DMS 273 (cell line): ENCODE data around the gene PPP1R2.
"Not testable (repeated sequence)": the region's sequence is repeated elsewhere in the genome, so short reads cannot be mapped to it uniquely, and the experiment has no call there.

Experiments used
- DNase-seq: peaks from one replicate; lab custom pipeline; 2025; ENCODE audit not compliant: unreplicated experiment; lab: John Stamatoyannopoulos, UW

The PPP1R2 gene

DNA sequence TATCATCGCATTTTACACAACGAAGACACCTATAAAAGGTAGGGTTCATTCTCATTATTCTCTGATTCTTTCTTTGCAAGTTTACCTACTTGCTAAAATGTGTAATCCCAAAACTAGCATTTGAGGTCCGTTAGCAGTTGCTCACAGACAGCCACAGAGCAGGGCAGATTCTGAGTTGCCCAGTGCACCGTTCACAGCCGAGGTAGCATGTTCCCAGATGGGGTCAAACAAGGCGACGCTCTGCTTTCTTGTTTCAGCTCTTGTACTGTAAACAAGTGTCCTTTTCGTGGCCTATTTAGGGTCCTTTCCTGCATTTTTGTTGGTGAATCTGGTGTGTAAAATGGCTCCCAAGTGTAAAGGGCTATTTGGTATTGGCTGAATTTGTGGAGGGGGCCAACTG lies 3.1 kb downstream of the PPP1R2 start:
- no peak for DNase-seq

DNA sequence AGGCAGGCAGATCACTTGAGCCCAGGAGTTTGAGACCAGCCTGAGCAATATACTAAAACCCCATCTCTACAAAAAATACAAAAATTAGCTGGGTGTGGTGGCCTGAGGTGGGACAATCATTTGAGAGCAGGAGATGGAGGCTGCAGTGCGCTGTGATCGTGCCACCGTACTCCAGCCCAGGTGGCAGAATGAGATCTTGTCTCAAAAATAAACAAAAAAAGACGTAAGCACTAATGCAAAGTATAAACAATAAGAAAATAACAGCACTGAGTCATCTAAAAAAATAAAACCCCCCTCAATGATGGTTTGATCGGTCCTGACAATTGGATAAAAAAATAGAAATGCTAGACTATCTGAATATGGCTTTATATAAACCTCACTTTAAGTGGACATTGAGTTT lies 3.6 kb downstream of the PPP1R2 start:
- no peak for DNase-seq

DNA sequence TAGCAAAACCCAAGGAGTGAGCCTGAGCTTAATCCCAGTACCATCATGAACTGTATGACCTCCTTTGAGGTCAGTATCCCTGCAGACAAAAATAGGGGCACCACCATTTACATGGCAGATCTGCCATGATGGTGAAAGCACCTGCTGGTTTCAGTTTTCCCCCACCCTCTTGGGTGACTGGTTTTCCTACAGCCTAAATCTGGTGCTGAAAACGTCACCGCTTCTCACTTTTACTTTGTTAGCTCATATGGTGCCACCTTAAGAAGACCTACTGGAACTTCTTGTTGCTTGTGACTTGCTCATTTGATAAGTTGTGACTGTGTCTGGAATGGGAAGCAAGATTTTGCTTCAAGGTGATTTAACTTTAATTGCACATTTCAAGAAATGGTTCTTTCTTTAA lies 5.1 kb downstream of the PPP1R2 start:
- no peak for DNase-seq

DNA sequence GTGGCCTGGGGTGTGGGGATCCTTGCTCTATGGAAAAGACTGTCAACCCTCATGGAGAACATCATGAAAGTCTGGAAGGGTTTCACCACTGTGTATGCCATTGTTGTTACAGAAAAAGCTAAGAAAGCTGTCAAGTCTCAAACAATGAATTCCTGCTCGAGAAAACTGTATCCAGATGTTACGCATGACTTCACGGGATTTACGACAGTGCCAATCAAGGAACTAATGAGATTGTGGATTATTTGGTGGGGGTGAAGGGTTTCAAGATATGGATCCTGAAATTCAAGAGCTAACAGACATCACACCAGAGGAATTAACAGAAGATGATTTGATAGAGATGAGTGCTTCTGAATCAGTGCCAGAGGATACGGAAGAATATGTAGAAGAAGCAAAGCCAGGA lies 7.8 kb downstream of the PPP1R2 start:
- no peak for DNase-seq

DNA sequence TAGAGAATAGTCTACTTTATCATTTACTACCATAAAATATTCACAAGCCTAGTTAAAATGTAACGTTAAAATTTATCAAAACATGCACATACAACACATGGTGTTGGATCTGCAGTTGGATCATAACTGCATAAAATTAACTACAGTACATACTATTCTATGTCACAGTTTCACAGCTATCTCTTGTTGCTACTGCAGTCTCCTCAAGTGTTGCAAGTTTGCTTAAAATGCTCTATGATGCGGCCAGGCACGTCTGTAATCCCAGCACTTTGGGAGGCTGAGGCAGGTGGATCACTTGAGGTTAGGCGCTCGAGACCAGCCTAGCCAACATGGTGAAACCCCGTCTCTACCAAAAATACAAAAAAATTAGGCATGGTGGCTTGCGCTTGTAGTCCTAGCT lies 10.3 kb downstream of the PPP1R2 start:
- no peak for DNase-seq

DNA sequence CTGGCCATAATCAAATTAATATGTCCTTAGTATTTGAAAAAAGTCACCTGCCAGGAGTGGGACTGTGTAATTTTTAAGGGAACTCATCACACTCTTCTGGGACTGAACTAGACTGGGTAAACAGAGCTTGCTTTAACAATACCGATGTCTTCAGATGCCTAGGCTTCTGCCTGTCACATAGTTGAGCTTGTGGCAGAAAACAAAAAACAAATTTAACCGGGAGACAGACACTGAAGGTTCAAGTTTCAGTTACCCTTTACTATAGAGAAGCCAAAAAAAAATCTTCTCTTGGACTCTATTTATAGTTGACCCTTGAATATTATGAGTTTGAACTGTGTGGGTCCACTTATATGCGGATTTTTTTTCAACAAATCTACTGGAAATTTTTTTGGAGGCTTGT lies 10.8 kb downstream of the PPP1R2 start:
- DNase-seq: no peak

DNA sequence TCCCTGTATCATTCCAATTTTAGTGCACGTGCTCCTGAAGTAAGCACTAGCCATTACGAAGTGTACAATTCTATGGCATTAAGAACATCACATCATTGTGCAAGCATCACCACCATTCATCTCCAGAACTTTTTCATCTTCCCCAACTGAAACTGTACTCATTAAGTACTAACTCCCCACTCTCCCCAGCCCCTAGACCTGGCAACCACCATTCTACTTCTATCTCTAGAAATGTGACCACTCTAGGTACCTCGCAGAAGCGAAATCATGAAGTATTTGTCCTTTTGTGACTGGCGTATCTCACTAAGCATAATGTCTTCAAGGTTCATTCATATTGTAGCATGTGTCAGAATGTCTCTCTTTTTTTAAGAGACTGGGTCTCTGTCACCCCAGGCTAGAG lies 11.4 kb downstream of the PPP1R2 start:
- DNase-seq: no peak

DNA sequence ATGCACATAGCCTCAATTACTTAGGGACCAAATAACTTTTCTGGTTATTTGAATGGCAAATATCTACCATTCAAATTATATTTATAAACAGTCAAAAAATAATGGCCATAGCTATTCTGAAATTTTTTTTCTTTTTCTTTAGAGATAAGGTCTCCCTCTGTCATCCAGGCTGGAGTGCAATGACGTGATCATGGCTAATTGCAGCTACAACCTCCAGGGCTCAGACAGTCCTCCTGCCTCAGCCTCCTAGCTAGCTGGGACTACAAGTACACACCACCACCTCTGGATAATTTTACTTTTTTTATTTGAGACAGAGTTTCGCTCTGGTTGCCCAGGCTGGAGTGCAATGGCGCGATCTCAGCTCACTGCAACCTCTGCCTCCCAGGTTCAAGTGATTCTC lies 16.6 kb downstream of the PPP1R2 start:
- no peak for DNase-seq

DNA sequence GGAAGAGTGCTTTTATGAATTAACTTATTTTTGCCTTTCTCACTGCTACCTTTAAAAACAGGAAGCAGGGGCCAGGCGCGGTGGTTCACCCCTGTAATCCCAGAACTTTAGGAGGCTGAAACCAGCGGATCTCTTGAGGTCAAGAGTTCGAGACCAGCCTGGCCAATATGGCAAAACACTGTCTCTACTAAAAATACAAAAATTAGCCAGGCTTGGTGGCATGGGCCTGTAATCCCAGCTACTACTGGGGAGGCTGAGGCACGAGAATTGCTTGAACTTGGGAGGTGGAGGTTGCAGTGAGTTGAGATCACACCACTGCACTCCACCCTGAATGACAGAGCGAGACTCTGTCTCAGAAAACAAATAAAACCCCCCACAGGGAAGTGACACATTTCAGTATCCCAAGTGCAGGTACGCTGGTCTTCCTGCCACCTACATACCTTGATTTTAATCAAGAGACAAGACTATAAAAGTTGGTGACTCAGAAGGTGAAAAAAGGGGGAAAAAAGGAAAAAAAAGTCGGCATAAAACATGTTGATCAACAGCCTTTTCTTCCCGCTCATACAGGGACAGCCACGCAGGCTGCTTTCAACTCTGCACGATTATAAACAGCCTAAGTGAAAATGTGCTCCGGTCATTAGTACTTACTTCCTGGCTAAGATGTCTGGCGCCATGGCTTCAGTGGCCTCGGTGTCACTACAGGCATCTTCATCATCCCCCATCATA lies 18.8 kb downstream of the PPP1R2 start:
- DNase-seq: no peak

DNA sequence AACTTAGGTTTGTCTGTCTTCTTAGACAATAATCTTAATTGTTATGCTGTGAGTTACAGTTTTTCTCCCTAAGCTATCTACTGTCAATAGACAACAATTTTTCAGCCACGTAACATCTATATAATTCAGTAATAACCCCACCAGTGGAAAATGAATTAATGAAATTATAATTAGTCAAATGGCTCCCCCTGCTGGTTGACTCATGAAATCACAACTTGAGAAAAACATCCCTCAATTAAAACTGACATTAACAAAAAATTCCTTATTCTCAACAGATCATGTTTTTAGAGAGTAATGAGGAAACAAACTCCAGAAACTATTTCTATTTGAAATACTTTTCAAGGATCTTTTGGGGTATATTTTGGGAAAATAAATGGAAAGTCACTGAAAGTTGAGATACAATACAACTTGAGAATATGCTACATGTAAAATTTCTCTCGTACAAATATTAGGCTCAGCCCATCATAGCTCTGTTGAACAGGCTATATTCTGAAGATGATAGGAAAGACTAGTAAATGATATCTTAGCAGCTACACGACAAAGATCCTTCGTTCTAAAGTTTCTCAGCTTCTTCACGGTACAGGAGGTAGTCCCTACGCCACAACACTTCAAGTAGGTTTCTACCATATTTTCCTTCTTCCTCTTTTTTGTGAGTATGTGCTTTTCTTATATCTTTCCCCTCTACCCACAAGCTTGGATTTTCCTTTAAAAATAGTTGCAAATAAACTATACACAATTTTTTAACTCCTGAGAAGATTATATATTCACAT lies 20.7 kb downstream of the PPP1R2 start:
- DNase-seq: peak; percentile 75

DNA sequence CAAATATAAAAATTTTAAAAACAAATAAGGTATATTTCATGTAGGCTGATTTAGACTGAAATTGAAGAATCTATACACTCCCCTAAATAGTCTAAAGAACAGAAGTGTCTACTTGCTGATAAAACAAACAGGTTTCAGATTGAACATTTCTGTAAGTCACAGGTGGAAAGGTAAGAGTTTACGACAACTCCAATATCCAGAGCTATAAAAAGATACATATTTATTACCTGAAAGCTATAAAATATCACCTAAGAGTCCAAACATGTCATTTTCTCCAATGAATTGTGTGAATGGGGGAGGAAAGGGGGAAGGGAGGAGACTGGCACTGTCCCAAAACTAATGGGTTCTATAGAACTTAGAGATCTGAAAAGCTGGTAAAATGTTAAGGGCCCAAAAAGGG lies 26.1 kb downstream of the PPP1R2 start:
- no peak for DNase-seq

DNA sequence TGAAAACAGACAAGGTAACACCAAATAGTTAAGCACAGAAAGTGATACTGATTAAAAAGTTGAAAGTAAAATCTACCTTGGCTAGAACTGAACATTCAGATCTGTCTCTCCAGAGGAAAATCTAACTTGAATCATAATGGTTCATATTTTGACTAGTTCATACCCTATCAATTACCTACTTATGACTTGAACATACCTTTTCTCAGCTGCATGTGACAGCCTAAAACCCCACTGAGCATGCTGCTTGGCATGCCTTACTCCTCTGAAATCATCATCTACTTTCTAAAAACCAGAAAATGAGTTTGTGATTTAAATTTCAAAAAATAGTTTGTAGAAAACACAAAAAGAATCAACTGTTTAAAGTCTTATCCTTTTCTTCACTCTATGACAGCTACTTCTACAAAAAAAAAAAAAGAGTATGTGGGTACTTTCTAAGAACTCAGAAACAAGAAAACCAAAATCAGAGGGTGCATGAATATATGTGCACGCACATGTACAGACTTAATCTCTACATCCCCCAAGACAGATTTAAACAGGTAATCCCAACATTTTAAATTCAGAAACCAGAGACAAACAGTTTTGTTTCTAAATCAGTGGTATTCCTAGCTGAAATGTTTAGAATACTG lies 28.4 kb downstream of the PPP1R2 start:
- DNase-seq: not testable (repeated sequence)

DNA sequence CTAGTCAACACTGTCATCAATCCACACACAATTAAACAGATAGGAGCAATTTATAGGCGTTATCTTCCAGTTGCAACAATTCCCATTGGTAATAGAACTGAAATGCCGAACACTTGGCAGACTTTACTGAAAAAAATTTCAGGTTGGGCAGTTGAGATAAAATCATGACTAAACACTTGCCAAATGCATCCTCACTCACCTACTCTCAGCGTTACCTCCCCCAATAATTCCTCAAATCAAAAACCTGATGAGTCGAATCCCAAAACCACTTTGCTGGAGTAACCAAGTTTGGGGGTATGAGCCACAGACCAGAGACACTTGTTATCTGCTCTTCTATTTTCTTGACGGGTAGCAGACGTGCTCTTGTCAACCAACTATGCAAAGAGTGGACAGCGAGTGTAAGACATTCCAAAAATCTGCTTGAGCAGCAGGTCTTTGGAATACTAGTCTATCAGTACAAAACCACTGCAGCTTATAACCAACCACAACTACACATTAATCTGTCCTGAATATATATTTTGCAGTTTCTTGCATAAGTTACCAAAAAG lies 30.3 kb downstream of the PPP1R2 start:
- no peak for DNase-seq

DNA sequence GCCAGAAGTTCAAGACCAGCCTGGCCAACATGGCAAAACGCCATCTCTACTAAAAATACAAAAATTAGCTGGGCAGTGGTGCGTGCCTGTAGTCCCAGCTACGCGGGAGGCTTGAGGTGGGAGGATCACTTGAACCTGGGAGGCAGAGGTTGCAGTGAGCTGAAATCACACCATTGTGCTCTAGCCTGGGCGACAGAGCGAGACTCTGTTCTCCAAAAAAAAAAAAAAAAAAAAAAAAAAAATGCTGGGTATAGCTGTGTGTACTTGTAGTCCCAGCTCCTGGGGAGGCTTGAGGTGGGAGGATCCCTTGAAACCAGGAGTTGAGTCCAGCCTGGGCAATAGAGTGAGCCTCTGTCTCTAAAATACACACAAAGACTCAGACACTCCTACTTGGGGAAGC lies 32.0 kb downstream of the PPP1R2 start:
- no peak for DNase-seq

DNA sequence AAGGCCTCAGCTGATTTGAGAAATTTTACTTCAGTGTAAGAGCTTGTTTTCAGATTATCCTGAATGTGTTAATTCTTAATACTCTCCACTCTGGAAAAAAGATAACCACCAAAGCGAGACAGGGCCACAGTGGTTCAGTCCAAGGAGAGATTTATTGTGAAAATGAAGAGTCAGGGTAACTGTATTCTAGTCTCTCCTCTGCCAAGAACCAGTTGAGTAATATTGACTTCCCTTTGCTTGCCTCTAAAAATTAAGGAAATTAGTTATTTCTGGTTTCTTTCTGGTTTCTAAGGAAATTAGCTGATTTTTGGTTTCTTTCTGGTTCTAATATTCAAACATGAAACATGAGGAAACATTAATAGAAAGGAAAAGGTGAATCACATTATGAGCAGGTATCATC lies 34.9 kb downstream of the PPP1R2 start:
- no peak for DNase-seq

DNA sequence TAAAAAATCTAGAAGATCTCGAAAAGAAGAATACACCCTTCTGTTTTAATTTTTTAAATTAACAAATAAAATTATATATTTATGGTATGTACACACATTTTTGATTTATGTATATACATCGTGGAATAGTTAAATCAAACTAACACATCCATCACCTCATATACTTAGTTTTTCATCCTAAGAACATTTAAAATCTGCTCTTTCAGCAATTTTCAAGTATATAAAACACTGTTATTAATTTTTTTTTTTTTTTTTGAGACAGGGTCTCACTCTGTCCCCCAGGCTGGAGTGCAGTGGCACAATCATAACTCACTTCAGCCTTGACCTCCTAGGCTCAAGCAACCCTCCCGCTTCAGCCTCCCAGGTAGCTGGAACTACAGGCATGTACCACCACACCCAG lies 67.5 kb downstream of the PPP1R2 start:
- DNase-seq: no peak

DNA sequence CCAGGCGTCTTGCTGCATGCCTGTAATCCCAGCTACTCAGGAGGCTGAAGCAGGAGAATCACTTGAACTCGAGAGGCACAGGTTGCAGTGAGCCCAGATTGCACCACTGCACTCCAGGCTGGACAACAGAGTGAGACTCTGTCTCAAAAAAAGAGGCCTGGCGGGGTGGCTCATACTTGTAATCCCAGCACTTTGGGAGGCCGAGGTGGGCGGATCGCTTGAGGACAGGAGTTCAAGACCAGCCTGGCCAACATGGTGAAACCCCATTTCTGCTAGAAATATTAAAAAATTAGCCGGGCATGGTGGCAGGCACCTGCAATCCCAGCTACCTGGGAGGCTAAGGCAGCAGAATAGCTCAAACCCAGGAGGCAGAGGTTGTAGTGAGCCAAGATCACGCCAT lies 68.0 kb downstream of the PPP1R2 start:
- not testable (repeated sequence) for DNase-seq

DNA sequence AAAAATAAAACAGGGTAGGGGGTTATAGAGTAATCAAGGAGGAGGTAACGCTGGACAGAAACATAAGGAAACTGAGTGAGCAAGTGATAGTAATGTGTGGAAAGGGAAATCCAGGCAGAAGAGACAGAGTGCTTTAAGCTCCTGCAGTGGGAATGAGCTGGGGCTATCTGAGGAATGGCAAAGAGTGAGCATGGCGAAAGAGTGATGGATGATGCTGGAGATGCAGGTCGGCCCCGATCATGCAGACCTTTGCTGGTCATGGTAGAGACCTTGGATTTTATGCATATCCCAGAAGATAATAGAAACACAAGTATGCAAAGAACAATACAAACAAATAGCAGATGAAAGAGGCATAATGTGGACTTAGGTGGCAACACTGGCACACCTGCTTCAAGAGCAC lies 74.3 kb downstream of the PPP1R2 start:
- DNase-seq: no peak

DNA sequence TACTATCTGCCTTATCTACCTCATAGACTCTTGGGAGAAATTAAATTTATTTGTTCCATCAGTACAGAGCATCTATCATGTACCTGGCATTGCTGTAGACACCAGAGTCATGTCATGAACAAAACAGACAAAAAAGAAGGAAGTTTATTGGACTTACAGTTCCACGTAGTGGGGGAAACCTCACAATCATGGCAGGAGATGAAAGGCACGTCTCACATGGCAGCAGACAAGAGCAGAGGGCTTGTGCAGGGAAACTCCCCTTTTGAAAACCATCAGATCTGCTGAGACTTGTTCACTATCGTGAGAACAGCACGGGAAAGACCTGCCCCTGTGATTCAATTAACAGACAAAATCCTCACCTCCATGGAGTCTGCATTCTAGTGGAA lies 74.7 kb downstream of the PPP1R2 start:
- DNase-seq: no peak

DNA sequence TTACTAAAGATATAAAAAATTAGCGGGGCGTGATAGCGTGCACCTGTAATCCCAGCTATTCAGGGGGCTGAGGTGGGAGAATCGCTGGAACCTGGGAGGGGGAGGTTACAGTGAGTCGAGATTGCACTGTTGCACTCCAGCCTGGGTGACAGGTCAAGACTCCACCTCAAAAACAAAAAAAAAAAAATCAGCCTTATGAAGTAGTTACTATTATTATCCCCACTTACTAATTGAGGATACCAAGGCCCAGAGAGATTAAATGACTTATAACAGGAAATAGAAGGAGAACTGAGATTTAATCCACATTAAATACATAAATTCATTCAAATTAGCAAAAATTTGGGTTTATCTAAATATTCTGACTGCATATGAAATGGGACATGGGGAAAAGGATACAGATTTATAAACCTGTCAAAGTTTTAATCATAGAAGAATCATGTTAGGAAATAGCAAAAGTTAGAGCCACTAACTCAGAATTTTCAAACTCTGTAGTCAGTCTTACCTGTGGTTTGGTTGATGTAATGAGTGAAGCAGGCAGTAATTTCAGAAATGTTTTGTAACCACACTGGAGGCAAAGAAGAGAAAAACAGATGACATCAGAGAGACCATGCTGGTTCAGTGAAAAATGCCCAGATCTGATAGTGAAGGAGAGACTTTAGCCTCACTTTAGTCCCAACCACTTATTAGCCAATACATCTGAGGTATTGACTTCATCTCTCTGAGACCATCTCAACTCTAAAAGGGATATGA lies 75.3 kb downstream of the PPP1R2 start:
- no peak for DNase-seq

DNA sequence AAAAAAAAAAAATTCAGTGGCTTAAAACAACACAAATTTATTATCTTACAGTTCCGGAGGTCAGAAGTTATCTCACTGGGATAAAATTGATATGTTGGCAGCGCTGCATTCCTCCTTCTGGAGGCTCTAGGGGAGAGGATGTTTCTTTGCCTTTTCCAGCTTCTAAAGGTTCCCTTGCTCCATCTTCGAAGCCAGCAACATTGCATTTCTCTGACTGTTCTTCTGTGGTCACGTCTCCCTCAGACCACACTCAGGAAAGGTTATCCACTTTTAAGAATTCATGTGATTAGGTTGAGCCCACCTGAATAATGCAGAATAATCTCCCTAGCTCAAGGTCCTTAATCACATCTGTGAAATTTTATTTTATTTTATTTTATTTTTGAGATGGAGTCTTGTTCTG lies 76.9 kb downstream of the PPP1R2 start:
- no peak for DNase-seq
